ENCODE data around the gene RANBP10. TPM values are rescaled to one million over a fixed set of nuclear protein-coding genes. Genes with fewer than 3 reads are reported as not detected.

RANBP10 gene
- total and polyA plus RNA-seq, 9 of the 15 experiments (the other 6 are each of a cell fraction or from before 2014, with no cell fraction given): 0.61 to 19.3 (median 5.9) TPM

- TF ChIP-seq E2F6 (IDR thresholded peaks at IDR 0.05; ENCODE audit: borderline replicate concordance in 1 of 2, extremely low read depth in 1 of 2, insufficient read depth in 1 of 2, insufficient read length in 1 of 2, low read depth in 1 of 2, low read length in 1 of 2, poor library complexity in 1 of 2, severe bottlenecking in 1 of 2) (no peak), RBM25 (IDR thresholded peaks at IDR 0.05; ENCODE audit: low read depth, low read length, severe bottlenecking) (no peak), STAT5A (IDR thresholded peaks at IDR 0.05; ENCODE audit: borderline replicate concordance, low read length) (no peak), CBFA2T2 (conservative IDR thresholded peaks at IDR 0.05) (no peak), KDM5B (IDR thresholded peaks at IDR 0.05; ENCODE audit: insufficient replicate concordance, low read depth, low read length) (no peak), TFAM (CRISPR knock-in tag; conservative IDR thresholded peaks at IDR 0.05) (no peak), TBP (optimal IDR thresholded peaks at IDR 0.05; ENCODE audit: low read depth, low read length) (no peak), ZHX1 (conservative IDR thresholded peaks at IDR 0.05; ENCODE audit: low read length) (no peak), KLF10 (CRISPR knock-in tag; IDR thresholded peaks at IDR 0.05) (no peak), PBX2 (CRISPR knock-in tag; IDR thresholded peaks at IDR 0.05; ENCODE audit: low read depth) (no peak), PBX2 (tag; conservative IDR thresholded peaks at IDR 0.05; ENCODE audit: low read depth) (0 out of 2 replicates have a peak, but pooled peaks have one; percentile 26), NFE2L1 (tag; IDR thresholded peaks at IDR 0.05; ENCODE audit: borderline replicate concordance, low read depth) (no peak), ZNF175 (CRISPR knock-in tag; IDR thresholded peaks at IDR 0.05; ENCODE audit: low read depth) (no peak), HNRNPUL1 (IDR thresholded peaks at IDR 0.05; ENCODE audit: low read length) (no peak), SMARCE1 (IDR thresholded peaks at IDR 0.05) (0 out of 2 replicates have a peak, but pooled peaks have one; percentile 45), BHLHE40 (IDR thresholded peaks at IDR 0.05; ENCODE audit: low read length) (peak; percentile 79), CREM (IDR thresholded peaks at IDR 0.05; ENCODE audit: low read depth) (no peak), POLR2AphosphoS5 (IDR thresholded peaks at IDR 0.05; ENCODE audit: control insufficient read depth, insufficient read depth, low read depth, low read length) (no peak), ZBTB7A (IDR thresholded peaks at IDR 0.05; ENCODE audit: borderline replicate concordance, control insufficient read depth, low read depth, low read length) (no peak), ZNF239 (CRISPR knock-in tag; IDR thresholded peaks at IDR 0.05) (no peak), ZNF655 (CRISPR knock-in tag; IDR thresholded peaks at IDR 0.05) (no peak), CAMTA2 (CRISPR knock-in tag; conservative IDR thresholded peaks at IDR 0.05) (no peak)
These were observed 86.6 kb downstream of the RANBP10 start (continued) for GRCh38 chr16:67719778-67720144.
